Testis (tissue), 3 donors: ENCODE measurements around the gene DIAPH1. TPM values are rescaled to one million over a fixed set of nuclear protein-coding genes. Genes with fewer than 3 reads are reported as not detected.

ENCODE experiments used
- DNase-seq: peaks from one replicate; pipeline ENCODE4 v3.0.0-alpha.2; 2019
- H3K27ac ChIP-seq, 2 donors: fragments of 200-600 bp; sonication (generic); one replicate each; pipeline ENCODE4 v1.5.1; 2019
- H3K27me3 ChIP-seq: fragments of 200-600 bp; sonication (generic); one replicate; pipeline ENCODE4 v1.5.1; 2019
- H3K36me3 ChIP-seq: fragments of 200-600 bp; sonication (generic); one replicate; pipeline ENCODE4 v1.5.1; 2017; ENCODE audit warnings: low read depth; ENCODE audit errors: missing control alignments
- H3K4me1 ChIP-seq: fragments of 200-600 bp; sonication (generic); one replicate; pipeline ENCODE4 v1.5.1; 2019
- H3K4me3 ChIP-seq, 2 donors: fragments of 200-600 bp; sonication (generic); one replicate each; pipeline ENCODE4 v1.5.1; 2017 to 2019
- H3K9me3 ChIP-seq: fragments of 200-600 bp; sonication (generic); one replicate; pipeline ENCODE4 v1.5.1; 2017
- POLR2A ChIP-seq: fragments of 450-650 bp; IDR thresholded peaks from one replicate; pipeline ENCODE4 v1.6.1; 2017; ENCODE audit warnings: antibody characterized with exemption, mild to moderate bottlenecking, moderate library complexity
- WGBS, 2 donors: methylation state at CpG; one replicate each; pipeline ENCODE4 v1.1.5; 2018; 5-methylcytosine and 5-hydroxymethylcytosine counted together
- intact Hi-C: fragments of 100-400 bp; cut with DNase I; formaldehyde crosslinking; loops from one replicate; pipeline ENCODE4 v1.15.1; 2023; ENCODE audit warnings: low total_unique reads
- polyA plus RNA-seq: library from polyadenylated mRNA; stranded (reverse); fragments of 350-450 nt; fragmentation: Illumina TruSeq; extraction: RNeasy Lipid Tissue Mini Kit (QIAGEN cat#74804); gene quantifications from one replicate; pipeline ENCODE4 v1.2.3, GENCODE V29; 2014; ENCODE audit warnings: low read depth, low replicate concordance; ENCODE audit not compliant: insufficient read depth
- total RNA-seq, 2 donors: library from RNA; depleted of rRNA; stranded (reverse); fragments of >200 nt; gene quantifications; one replicate each; pipeline ENCODE4 v1.2.3, GENCODE V29; 2016
- TF ChIP-seq, protein P1 (sequence below), 3 experiments: fragments of 450-650 bp in 2 of 3; fragments of 200-600 bp in 1 of 3; sonication (generic) in 1 of 3; IDR thresholded peaks; one replicate each; pipeline ENCODE4 v1.5.1; 2016 to 2019; ENCODE audit warnings: antibody characterized with exemption in 3 of 3, mild to moderate bottlenecking in 2 of 3, moderate library complexity in 1 of 3

Gene DIAPH1
- total and polyA plus RNA-seq, 3 donors from 2014 or later, result 53.7 to 77.5 (median 58.2) TPM

DNA sequence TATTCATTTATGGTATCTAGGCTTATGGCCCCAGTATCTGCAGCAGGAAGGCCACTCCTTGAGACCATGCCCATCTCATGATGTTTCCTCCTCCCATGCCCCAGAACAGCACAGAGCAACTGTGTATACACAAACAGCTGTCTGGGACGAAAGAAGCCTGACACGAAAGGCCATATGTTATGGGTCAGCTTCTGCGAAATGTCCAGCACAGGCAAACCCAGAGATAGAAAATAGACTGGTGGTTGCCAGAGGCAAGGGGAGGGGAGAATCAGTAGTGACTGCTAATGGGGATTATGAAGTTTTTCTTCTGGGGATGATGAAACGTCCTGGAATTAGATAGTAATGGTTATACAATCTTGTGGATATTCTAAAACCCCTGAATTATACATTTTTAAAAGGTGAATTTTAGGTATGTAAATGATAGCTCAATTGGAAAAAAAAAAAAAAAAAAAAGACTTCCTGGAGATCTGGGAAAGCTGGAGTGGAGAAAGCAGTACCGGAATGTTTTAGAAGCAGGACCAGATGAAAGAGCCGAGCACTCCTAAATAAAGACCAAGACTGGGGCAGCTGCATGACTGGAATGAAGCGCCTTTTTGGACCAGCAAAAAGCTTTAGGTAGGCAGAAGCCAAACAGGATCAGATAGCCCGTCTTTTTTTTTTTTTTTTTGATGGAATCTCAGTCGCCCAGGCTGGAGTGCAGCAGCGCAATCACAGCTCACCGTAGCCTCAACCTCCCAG is 100.8 kb downstream of the DIAPH1 start:
- Histone ChIP-seq H3K27me3 (no peaks in the 10 kb centered on the region), H3K36me3 (no peaks in the 10 kb centered on the region), H3K4me1 (peaks cover 25% of the 10 kb centered on the region), H3K27ac (no peak overlapping the region), H3K4me3 (no peak overlapping the region), H3K9me3 (no peaks in the 10 kb centered on the region)
- no peak for DNase-seq
- TF ChIP-seq POLR2A, result no peak
- TF ChIP-seq, protein P1, sequence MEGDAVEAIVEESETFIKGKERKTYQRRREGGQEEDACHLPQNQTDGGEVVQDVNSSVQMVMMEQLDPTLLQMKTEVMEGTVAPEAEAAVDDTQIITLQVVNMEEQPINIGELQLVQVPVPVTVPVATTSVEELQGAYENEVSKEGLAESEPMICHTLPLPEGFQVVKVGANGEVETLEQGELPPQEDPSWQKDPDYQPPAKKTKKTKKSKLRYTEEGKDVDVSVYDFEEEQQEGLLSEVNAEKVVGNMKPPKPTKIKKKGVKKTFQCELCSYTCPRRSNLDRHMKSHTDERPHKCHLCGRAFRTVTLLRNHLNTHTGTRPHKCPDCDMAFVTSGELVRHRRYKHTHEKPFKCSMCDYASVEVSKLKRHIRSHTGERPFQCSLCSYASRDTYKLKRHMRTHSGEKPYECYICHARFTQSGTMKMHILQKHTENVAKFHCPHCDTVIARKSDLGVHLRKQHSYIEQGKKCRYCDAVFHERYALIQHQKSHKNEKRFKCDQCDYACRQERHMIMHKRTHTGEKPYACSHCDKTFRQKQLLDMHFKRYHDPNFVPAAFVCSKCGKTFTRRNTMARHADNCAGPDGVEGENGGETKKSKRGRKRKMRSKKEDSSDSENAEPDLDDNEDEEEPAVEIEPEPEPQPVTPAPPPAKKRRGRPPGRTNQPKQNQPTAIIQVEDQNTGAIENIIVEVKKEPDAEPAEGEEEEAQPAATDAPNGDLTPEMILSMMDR (IDR thresholded peaks at IDR 0.05), result no peak
- intact Hi-C loops, result no loop called here
- 85 to 88% methylated on average over 11 of the region's 11 CpGs for WGBS, 2 donors

DNA sequence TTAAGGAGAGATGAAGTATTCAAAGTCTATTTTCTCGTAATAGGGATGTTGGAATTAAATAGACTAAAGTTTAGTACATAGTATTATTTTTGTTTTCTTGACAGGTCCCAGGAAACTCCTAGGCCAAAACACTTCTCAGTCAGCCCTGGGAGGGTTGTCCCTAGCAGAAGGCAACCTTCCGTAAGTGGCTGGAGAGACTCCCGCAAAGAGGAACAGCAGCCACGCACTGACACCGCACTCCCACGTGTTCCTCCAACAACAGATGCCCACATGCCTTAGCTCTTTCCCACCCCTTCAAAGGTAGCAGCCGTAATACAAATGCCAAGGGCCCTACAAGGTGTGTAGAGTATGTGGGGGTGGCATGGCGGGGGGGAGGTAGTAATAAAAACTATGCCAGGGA is 101.5 kb downstream of the DIAPH1 start:
- no peaks in the 10 kb centered on the region for H3K27me3 ChIP-seq
- intact Hi-C loops, result no loop called here
- H3K27ac ChIP-seq, result no peak overlapping the region
- no peaks in the 10 kb centered on the region for H3K9me3 ChIP-seq
- DNase-seq, result no peak
- peaks cover 25% of the 10 kb centered on the region for H3K4me1 ChIP-seq
- no peak for TF ChIP-seq POLR2A
- TF ChIP-seq, protein P1 (IDR thresholded peaks at IDR 0.05), result no peak
- H3K4me3 ChIP-seq, result no peak overlapping the region
- H3K36me3 ChIP-seq, result no peaks in the 10 kb centered on the region
- 76 to 81% methylated on average over 8 of the region's 8 CpGs for WGBS, 2 donors

DNA sequence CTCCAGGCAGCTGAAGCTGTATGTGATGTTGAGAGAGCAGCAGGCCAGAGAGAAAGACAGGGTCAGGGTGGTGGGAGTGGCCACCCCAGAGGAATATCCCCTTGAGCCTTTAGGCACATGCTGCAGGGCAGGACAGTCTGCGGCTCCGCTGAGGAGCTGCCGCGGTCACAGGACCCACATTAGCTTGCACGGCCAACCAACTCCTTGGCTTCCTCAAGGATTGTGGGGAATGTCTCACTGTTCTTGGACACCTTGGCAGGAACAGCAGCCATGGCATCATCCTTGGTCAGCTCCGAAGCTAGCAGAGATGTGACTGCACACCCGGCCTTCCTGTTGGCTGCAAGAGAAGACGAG is 102.2 kb downstream of the DIAPH1 start:
- H3K27ac ChIP-seq, result no peak overlapping the region
- no peaks in the 10 kb centered on the region for H3K27me3 ChIP-seq
- no peaks in the 10 kb centered on the region for H3K9me3 ChIP-seq
- no peak for DNase-seq
- intact Hi-C loops, result no loop called here
- no peaks in the 10 kb centered on the region for H3K36me3 ChIP-seq
- H3K4me3 ChIP-seq, result no peak overlapping the region
- peaks cover 24% of the 10 kb centered on the region for H3K4me1 ChIP-seq
- TF ChIP-seq POLR2A, result no peak
- TF ChIP-seq, protein P1 (IDR thresholded peaks at IDR 0.05), result no peak
- 65 to 74% methylated on average over 4 to 8 of the region's 8 CpGs for WGBS, 2 donors

DNA sequence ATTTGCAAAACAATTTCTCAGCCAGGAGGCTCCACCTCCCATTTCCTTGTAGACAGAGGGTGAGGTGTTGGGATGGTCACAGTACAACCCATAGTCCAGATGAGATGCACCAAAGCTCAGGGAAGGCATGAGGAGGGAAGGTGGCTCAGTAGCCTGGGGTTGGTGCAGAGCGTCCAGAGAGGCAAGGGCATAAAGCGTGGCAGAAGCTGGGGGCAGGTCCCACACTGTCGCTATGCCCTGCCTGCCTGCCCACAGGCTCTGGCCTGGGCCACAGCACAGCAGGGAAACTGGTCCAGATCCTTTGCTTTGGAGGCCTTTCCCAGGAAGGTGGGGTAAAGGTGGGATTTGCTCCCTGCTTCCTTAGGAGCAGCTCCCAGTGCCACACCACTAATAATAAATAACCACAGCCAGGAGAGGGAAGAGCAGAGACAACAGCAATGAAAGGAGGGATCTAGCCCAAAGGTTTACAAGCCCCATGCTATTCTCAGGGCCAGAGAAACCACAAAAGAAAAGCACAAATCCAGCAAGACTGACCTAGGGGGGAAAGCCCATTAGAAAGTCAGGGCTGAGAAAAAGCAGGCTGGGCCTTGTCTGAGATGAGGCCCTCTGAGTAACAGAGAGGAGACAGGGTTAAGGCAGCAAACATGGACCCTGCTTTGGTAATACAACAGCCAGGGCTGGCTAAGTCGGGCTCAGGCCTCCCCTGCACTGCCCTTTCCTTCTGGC is 102.7 kb downstream of the DIAPH1 start:
- Histone ChIP-seq H3K4me1 (peaks cover 21% of the 10 kb centered on the region), H3K9me3 (no peaks in the 10 kb centered on the region), H3K4me3 (no peak overlapping the region), H3K27ac (peak overlapping the region in 1 of 2 donors; percentile 28), H3K36me3 (no peaks in the 10 kb centered on the region), H3K27me3 (no peaks in the 10 kb centered on the region)
- no peak for DNase-seq
- TF ChIP-seq POLR2A, result no peak
- TF ChIP-seq, protein P1 (IDR thresholded peaks at IDR 0.05), result no peak
- intact Hi-C loops, result no loop called here
- WGBS, 2 donors, result 75 to 92% methylated on average over 4 of the region's 4 CpGs
